Karpas-422 (cell line): ENCODE data around the gene ENO3. TPM values are rescaled to one million over a fixed set of nuclear protein-coding genes. Genes with fewer than 3 reads are reported as not detected.

ENCODE experiments used
- DNase-seq: peaks from one replicate; pipeline ENCODE4 v3.0.0-alpha.2; 2015
- H2AFZ ChIP-seq: fragments of 200-600 bp; sonication (generic); 2 replicates; pipeline ENCODE4 v1.6.1; 2014; ENCODE audit warnings: antibody characterized with exemption, low read length, mixed read lengths
- H3K27ac ChIP-seq: fragments of 200-600 bp; sonication (generic); 2 replicates; pipeline ENCODE4 v1.5.1; 2014; ENCODE audit warnings: mild to moderate bottlenecking, low read length, moderate library complexity
- H3K27me3 ChIP-seq: fragments of 200-600 bp; sonication (generic); 2 replicates; pipeline ENCODE4 v1.6.1; 2014; ENCODE audit warnings: low read length, mixed read lengths
- H3K36me3 ChIP-seq: fragments of 200-600 bp; sonication (generic); 2 replicates; pipeline ENCODE4 v1.6.1; 2014; ENCODE audit warnings: low read length, mixed read lengths; ENCODE audit not compliant: insufficient read depth
- H3K4me1 ChIP-seq: fragments of 200-600 bp; sonication (generic); 2 replicates; pipeline ENCODE4 v1.6.1; 2014; ENCODE audit warnings: mild to moderate bottlenecking, low read length, mixed read lengths
- H3K4me2 ChIP-seq: fragments of 200-600 bp; sonication (generic); 2 replicates; pipeline ENCODE4 v1.6.1; 2014; ENCODE audit warnings: low read length, low read depth, mild to moderate bottlenecking; ENCODE audit not compliant: poor library complexity, severe bottlenecking
- H3K4me3 ChIP-seq: fragments of 200-600 bp; sonication (generic); 2 replicates; pipeline ENCODE4 v1.5.1; 2014; ENCODE audit warnings: mild to moderate bottlenecking, antibody characterized with exemption, low read length, mixed read lengths
- H3K79me2 ChIP-seq: fragments of 200-600 bp; sonication (generic); 2 replicates; pipeline ENCODE4 v1.6.1; 2014; ENCODE audit warnings: mild to moderate bottlenecking, low read length, mixed read lengths
- H3K9ac ChIP-seq: fragments of 200-600 bp; sonication (generic); 2 replicates; pipeline ENCODE4 v1.6.0; 2014; ENCODE audit warnings: low read length
- H3K9me2 ChIP-seq: fragments of 200-600 bp; sonication (generic), shearing (Covaris generic); replicated peaks from 2 replicates; pipeline ENCODE4 v1.6.0; 2014; ENCODE audit warnings: mild to moderate bottlenecking, low read length, moderate library complexity; ENCODE audit not compliant: insufficient read depth
- H3K9me3 ChIP-seq: fragments of 300-700, 200-600 bp; sonication (generic); 2 replicates; pipeline ENCODE4 v1.6.1; 2014; ENCODE audit warnings: low read length, mixed read lengths
- H4K20me1 ChIP-seq: fragments of 200-600 bp; sonication (generic); 2 replicates; pipeline ENCODE4 v1.6.1; 2014; ENCODE audit warnings: mild to moderate bottlenecking, antibody characterized with exemption, low read length, low read depth; ENCODE audit not compliant: insufficient read depth
- total RNA-seq: library from RNA; depleted of rRNA; stranded (reverse); fragments of >200 nt; shearing (Covaris generic); gene quantifications from 2 replicates; pipeline ENCODE4 v1.2.3, GENCODE V29; 2014; ENCODE audit warnings: low replicate concordance

Gene ENO3
- total RNA-seq, 1 experiment from 2014 or later: 31.1 TPM

- Histone ChIP-seq H3K4me1 (peaks cover 40% of the 10 kb centered on the region), H3K9me2 (no peaks in the 10 kb centered on the region), H3K4me3 (peak overlapping the region; percentile 38; the same call in 1 of the 2 replicates), H3K79me2 (peaks cover 7% of the 10 kb centered on the region), H3K9me3 (no peaks in the 10 kb centered on the region), H3K4me2 (peak overlapping the region; percentile 58), H2AFZ (no peak overlapping the region), H3K36me3 (peaks cover 25% of the 10 kb centered on the region; the same call in 1 of the 2 replicates), H3K9ac (peak overlapping the region; percentile 52), H3K27me3 (no peaks in the 10 kb centered on the region), H4K20me1 (no peaks in the 10 kb centered on the region), H3K27ac (peak overlapping the region; percentile 84)
- peak; percentile 89 for DNase-seq
These were observed 29.8 kb downstream of the ENO3 start for GRCh38 chr17:4980644-4981216.

- H2AFZ ChIP-seq: no peak overlapping the region
- H3K9me2 ChIP-seq: no peaks in the 10 kb centered on the region
- H3K4me3 ChIP-seq: no peak overlapping the region
- H4K20me1 ChIP-seq: no peaks in the 10 kb centered on the region
- no peak overlapping the region for H3K4me2 ChIP-seq
- H3K9me3 ChIP-seq: no peaks in the 10 kb centered on the region
- H3K9ac ChIP-seq: no peak overlapping the region
- H3K27me3 ChIP-seq: no peaks in the 10 kb centered on the region
- peak; percentile 63 for DNase-seq
- peaks cover 19% of the 10 kb centered on the region; the same call in 1 of the 2 replicates for H3K36me3 ChIP-seq
- peak overlapping the region; percentile 84; the same call in 1 of the 2 replicates for H3K27ac ChIP-seq
- H3K79me2 ChIP-seq: peaks cover 21% of the 10 kb centered on the region
- H3K4me1 ChIP-seq: peaks cover 47% of the 10 kb centered on the region
These were observed 31.4 kb downstream of the ENO3 start for GRCh38 chr17:4982305-4982704.

GRCh38 chr17:4986403-4986802 is 35.5 kb downstream of the ENO3 start:
- peak overlapping the region; percentile 90; the same call in 1 of the 2 replicates for H2AFZ ChIP-seq
- H3K4me1 ChIP-seq: peaks cover 46% of the 10 kb centered on the region
- H3K9ac ChIP-seq: peak overlapping the region; percentile 98
- peak overlapping the region; percentile 68 for H3K27ac ChIP-seq
- H3K4me3 ChIP-seq: peak overlapping the region; percentile 97
- no peaks in the 10 kb centered on the region for H3K27me3 ChIP-seq
- H3K9me2 ChIP-seq: no peaks in the 10 kb centered on the region
- no peaks in the 10 kb centered on the region for H4K20me1 ChIP-seq
- no peaks in the 10 kb centered on the region for H3K9me3 ChIP-seq
- DNase-seq: peak; percentile 62
- H3K36me3 ChIP-seq: no peaks in the 10 kb centered on the region
- peak overlapping the region; percentile 95 for H3K4me2 ChIP-seq
- H3K79me2 ChIP-seq: peaks cover 17% of the 10 kb centered on the region

GRCh38 chr17:4986951-4987766 is 36.2 kb downstream of the ENO3 start, which contains the start of gene CAMTA2:
CAMTA2 (minus strand) TSS chr17:4987675; CDS start chr17:4986222, 1,453 bp downstream.
- Histone ChIP-seq H3K9ac (peak within 1 kb of the TSS; percentile 98), H3K79me2 (peaks cover 17% of the 10 kb centered on the region), H4K20me1 (no peaks in the 10 kb centered on the region), H3K27ac (peak within 1 kb of the TSS; percentile 79), H2AFZ (peak within 1 kb of the TSS; percentile 90), H3K9me3 (no peaks in the 10 kb centered on the region), H3K9me2 (no peaks in the 10 kb centered on the region), H3K4me2 (peak within 1 kb of the TSS; percentile 95), H3K27me3 (no peaks in the 10 kb centered on the region), H3K4me1 (peaks cover 38% of the 10 kb centered on the region), H3K4me3 (peak within 1 kb of the TSS; percentile 97), H3K36me3 (no peaks in the 10 kb centered on the region)
- DNase-seq: peak; percentile 95

GRCh38 chr17:4987767-4988567 is 37.0 kb downstream of the ENO3 start:
- H3K9me2 ChIP-seq: no peaks in the 10 kb centered on the region
- peak overlapping the region; percentile 97 for H3K4me3 ChIP-seq
- H3K9me3 ChIP-seq: no peaks in the 10 kb centered on the region
- H4K20me1 ChIP-seq: no peaks in the 10 kb centered on the region
- H3K27ac ChIP-seq: peak overlapping the region; percentile 79
- H3K4me2 ChIP-seq: peak overlapping the region; percentile 95
- peaks cover 30% of the 10 kb centered on the region for H3K4me1 ChIP-seq
- H3K27me3 ChIP-seq: no peaks in the 10 kb centered on the region
- peak overlapping the region; percentile 98 for H3K9ac ChIP-seq
- H2AFZ ChIP-seq: peak overlapping the region; percentile 31; the same call in 1 of the 2 replicates
- DNase-seq: peak; percentile 88
- peaks cover 17% of the 10 kb centered on the region for H3K79me2 ChIP-seq
- H3K36me3 ChIP-seq: no peaks in the 10 kb centered on the region

GRCh38 chr17:4994081-4994595 is 43.2 kb downstream of the ENO3 start:
- Histone ChIP-seq H3K36me3 (no peaks in the 10 kb centered on the region), H3K4me1 (peaks cover 14% of the 10 kb centered on the region), H3K9ac (no peak overlapping the region), H4K20me1 (no peaks in the 10 kb centered on the region), H3K4me2 (no peak overlapping the region), H3K79me2 (peaks cover 13% of the 10 kb centered on the region), H3K9me3 (no peaks in the 10 kb centered on the region), H3K27me3 (no peaks in the 10 kb centered on the region), H2AFZ (no peak overlapping the region), H3K9me2 (no peaks in the 10 kb centered on the region), H3K4me3 (no peak overlapping the region), H3K27ac (no peak overlapping the region)
- DNase-seq: no peak

- Histone ChIP-seq H3K36me3 (0 out of 2 replicates have a peak, but pooled peaks cover 2% of the 10 kb centered on the region), H3K27me3 (no peaks in the 10 kb centered on the region), H3K79me2 (peaks cover 21% of the 10 kb centered on the region), H3K27ac (peak within 1 kb of the TSS; percentile 37), H3K4me3 (peak within 1 kb of the TSS; percentile 78), H3K4me2 (peak within 1 kb of the TSS; percentile 86), H3K9me3 (no peaks in the 10 kb centered on the region), H2AFZ (0 out of 2 replicates have a peak within 1 kb of the TSS, but pooled peaks have one; percentile 57), H3K9me2 (no peaks in the 10 kb centered on the region), H4K20me1 (no peaks in the 10 kb centered on the region), H3K4me1 (peaks cover 18% of the 10 kb centered on the region), H3K9ac (peak within 1 kb of the TSS; percentile 92)
- peak; percentile 97 for DNase-seq
These were observed 46.5 kb downstream of the ENO3 start, which contains the start of the genes INCA1 and KIF1C for GRCh38 chr17:4997302-4998026. INCA1 (minus strand) TSS chr17:4997522; CDS start chr17:4994437, 3,085 bp downstream. KIF1C (plus strand) TSS chr17:4997950; CDS start chr17:5000247, 2,297 bp downstream.
